SK-N-SH treated with all-trans-retinoic acid at 6 μM for 48 hours (cell line): ENCODE measurements around the gene ARAP1.

Experiments
- ESRRG ChIP-seq: fragments of 250-450 bp; sonication (Bioruptor Pico); IDR thresholded peaks from 2 replicates; pipeline ENCODE4 v1.6.1; 2021; ENCODE audit warnings: mild to moderate bottlenecking
- GLIS3 ChIP-seq: fragments of 250-450 bp; sonication (Bioruptor Pico); IDR thresholded peaks from 2 replicates; pipeline ENCODE4 v1.5.0; 2020; ENCODE audit warnings: mild to moderate bottlenecking, moderate library complexity
- PPARA ChIP-seq: fragments of 250-450 bp; sonication (Bioruptor Pico); IDR thresholded peaks from 2 replicates; pipeline ENCODE4 v1.5.0; 2020; ENCODE audit warnings: mild to moderate bottlenecking, borderline replicate concordance
- RARB ChIP-seq: fragments of 250-450 bp; sonication (Bioruptor Pico); IDR thresholded peaks from 2 replicates; pipeline ENCODE4 v1.8.0; 2021; ENCODE audit warnings: mild to moderate bottlenecking, moderate library complexity
- TSHZ2 ChIP-seq: fragments of 250-450 bp; sonication (Bioruptor Pico); IDR thresholded peaks from 2 replicates; pipeline ENCODE4 v1.5.0; 2020; ENCODE audit warnings: mild to moderate bottlenecking, moderate library complexity
- ZC3H10 ChIP-seq: fragments of 250-450 bp; sonication (Bioruptor Pico); IDR thresholded peaks from 2 replicates; pipeline ENCODE4 v1.5.1; 2021; ENCODE audit warnings: mild to moderate bottlenecking, moderate library complexity
- ZFP30 ChIP-seq: fragments of 450-650 bp; formaldehyde crosslinking; IDR thresholded peaks from 2 replicates; pipeline ENCODE4 v1.5.0; 2022; ENCODE audit warnings: mild to moderate bottlenecking, moderate library complexity

- TF ChIP-seq GLIS3 (CRISPR knock-in tag) (no peak), RARB (CRISPR knock-in tag) (no peak), ZC3H10 (CRISPR knock-in tag) (no peak), ZFP30 (CRISPR knock-in tag) (no peak), PPARA (CRISPR knock-in tag) (no peak), ESRRG (CRISPR knock-in tag) (no peak), TSHZ2 (CRISPR knock-in tag) (no peak)
Measured at GRCh38 chr11:72725724-72726028, 26.5 kb downstream of the ARAP1 start.
